BJ (cell line): Measurements from ENCODE around the gene PROX2. TPM values are rescaled to one million over a fixed set of nuclear protein-coding genes. Genes with fewer than 3 reads are reported as not detected.

Experiments
- CTCF ChIA-PET: fragments of 350-600 bp; formaldehyde crosslinking; extraction: SDS; loops from one replicate; lab custom pipeline; 2021; ENCODE audit warnings: antibody characterized with exemption, inconsistent platforms; lab: Yijun Ruan, JAX
- POLR2A ChIA-PET: fragments of 300-600 bp; sonication (Branson Sonifier 250); formaldehyde crosslinking; extraction: SDS; loops from one replicate; lab custom pipeline; 2021; ENCODE audit warnings: antibody characterized with exemption; lab: Charles Lee
- DNase-seq: peaks from one replicate; pipeline ENCODE4 v3.0.0-alpha.2; 2011; ENCODE audit warnings: low read depth
- H3K27me3 ChIP-seq: 2 replicates; pipeline ENCODE4 v1.6.0; 2011; ENCODE audit warnings: low read length; ENCODE audit not compliant: control insufficient read depth, insufficient read depth
- H3K36me3 ChIP-seq: 2 replicates; pipeline ENCODE4 v1.5.1; 2011; ENCODE audit warnings: low read length; ENCODE audit not compliant: control insufficient read depth, insufficient read depth
- H3K4me3 ChIP-seq: 2 replicates; pipeline ENCODE4 v1.5.1; 2011; ENCODE audit warnings: low read depth, mild to moderate bottlenecking, control low read depth, low read length
- CTCF ChIP-seq: IDR thresholded peaks from 2 replicates; pipeline ENCODE4 v1.5.1; 2011; ENCODE audit warnings: low read depth, mild to moderate bottlenecking, control low read depth, inconsistent platforms, low read length, moderate library complexity; ENCODE audit not compliant: insufficient read depth
- polyA plus RNA-seq: library from polyadenylated mRNA; depleted of rRNA; stranded (reverse); fragments of >200 nt; gene quantifications from 2 replicates; pipeline ENCODE4 v1.2.3, GENCODE V29; 2011

Gene PROX2
- polyA plus RNA-seq, 1 experiment: not detected

- Histone ChIP-seq H3K4me3 (no peak overlapping the region), H3K27me3 (peaks cover 4% of the 10 kb centered on the region; the same call in 1 of the 2 replicates), H3K36me3 (no peaks in the 10 kb centered on the region)
- no peak for TF ChIP-seq CTCF
- ChIA-PET POLR2A (interaction anchor here (0.7 kb wide), 1 partner anchor 10 kb away, joined by 4 read pairs; no protein-coding TSS in a partner anchor), CTCF (interaction anchor here (0.8 to 21.7 kb wide), 9 partner anchors 8 to 259 kb away, joined by 3 to 195 read pairs (median 9); partner anchors contain the start of genes DLST, PROX2 and ZC2HC1C)
- DNase-seq: no peak
These were observed 8.3 kb downstream of the PROX2 start for GRCh38 chr14:74867673-74868072.

- H3K36me3 ChIP-seq: no peaks in the 10 kb centered on the region
- TF ChIP-seq CTCF: no peak
- no peak for DNase-seq
- POLR2A ChIA-PET: no interaction called here
- peaks cover 2% of the 10 kb centered on the region; the same call in 1 of the 2 replicates for H3K27me3 ChIP-seq
- H3K4me3 ChIP-seq: no peak overlapping the region
- CTCF ChIA-PET: interaction anchor here (0.8 to 21.7 kb wide), 7 partner anchors 11 to 258 kb away, joined by 3 to 195 read pairs (median 9); partner anchors contain the start of genes DLST and ZC2HC1C
These were observed 9.1 kb downstream of the PROX2 start for GRCh38 chr14:74866708-74867389.

- Histone ChIP-seq H3K4me3 (no peak overlapping the region), H3K36me3 (no peaks in the 10 kb centered on the region), H3K27me3 (no peaks in the 10 kb centered on the region)
- CTCF ChIA-PET: interaction anchor here (0.7 to 13.8 kb wide), 3 partner anchors 17 to 1385 kb away, joined by 3 to 315 read pairs (median 118); partner anchors contain the start of gene DLST
- POLR2A ChIA-PET: no interaction called here
- TF ChIP-seq CTCF: no peak
- no peak for DNase-seq
These were observed 10.8 kb downstream of the PROX2 start for GRCh38 chr14:74865156-74865555.

GRCh38 chr14:74864198-74864597 lies 11.7 kb downstream of the PROX2 start:
- POLR2A ChIA-PET: no interaction called here
- H3K27me3 ChIP-seq: no peaks in the 10 kb centered on the region
- H3K4me3 ChIP-seq: no peak overlapping the region
- DNase-seq: no peak
- no peaks in the 10 kb centered on the region for H3K36me3 ChIP-seq
- TF ChIP-seq CTCF: no peak
- CTCF ChIA-PET: interaction anchor here (1.0 to 13.8 kb wide), 8 partner anchors 15 to 223 kb away, joined by 3 to 315 read pairs (median 42); partner anchors contain the start of gene DLST

GRCh38 chr14:74863274-74863673 lies 12.7 kb downstream of the PROX2 start:
- H3K27me3 ChIP-seq: no peaks in the 10 kb centered on the region
- no peak overlapping the region for H3K4me3 ChIP-seq
- H3K36me3 ChIP-seq: no peaks in the 10 kb centered on the region
- CTCF ChIA-PET: interaction anchor here (1.0 to 13.8 kb wide), 9 partner anchors 9 to 227 kb away, joined by 4 to 315 read pairs (median 64); partner anchors contain the start of genes DLST and PROX2
- no peak for DNase-seq
- TF ChIP-seq CTCF: no peak
- POLR2A ChIA-PET: no interaction called here
